Kidney capillary endothelial cell (primary cell): ENCODE measurements around the gene BCR.

Source experiments
- DNase-seq: peaks from one replicate; pipeline ENCODE4 v3.0.0-alpha.2; 2018; ENCODE audit warnings: low spot score

BCR gene

GRCh38 chr22:23200898-23201297 is 20.6 kb downstream of the BCR start:
- DNase-seq = no peak

GRCh38 chr22:23202812-23203451 is 22.6 kb downstream of the BCR start:
- no peak for DNase-seq

DNA sequence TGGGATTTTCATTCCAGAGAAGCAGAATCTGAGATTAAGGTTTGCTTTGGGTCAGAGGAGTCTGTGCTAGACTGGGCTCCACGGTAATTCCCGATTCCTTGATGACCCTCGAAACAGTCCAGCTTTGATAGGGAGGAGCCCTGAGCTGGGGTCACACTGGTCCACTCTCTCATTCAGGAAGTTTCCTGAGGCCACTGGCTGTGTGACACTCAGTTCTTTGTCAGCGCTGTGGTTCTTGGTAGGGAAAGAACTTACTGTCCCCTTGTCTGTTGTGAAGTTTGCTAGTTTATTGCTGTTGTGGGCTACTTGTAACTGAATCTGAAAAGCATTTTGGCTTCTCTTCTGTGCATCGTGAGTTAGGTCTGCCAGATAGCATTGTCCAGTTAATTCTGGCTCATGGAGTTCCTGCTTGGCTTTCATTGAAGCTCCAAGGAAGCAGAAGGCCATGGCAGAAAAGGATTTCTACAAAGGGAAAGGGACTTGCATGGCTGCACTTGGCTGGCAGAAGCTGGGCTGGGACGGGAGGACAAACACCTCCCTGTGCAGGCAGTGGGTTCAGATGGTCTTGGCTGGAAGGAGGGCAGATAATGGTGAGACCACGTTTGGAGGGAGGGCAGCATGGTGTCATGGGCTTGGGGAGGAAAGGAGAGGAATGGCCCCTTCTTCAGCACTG is 23.3 kb downstream of the BCR start:
- DNase-seq = no peak

- no peak for DNase-seq
Observed at GRCh38 chr22:23204125-23204488, 23.8 kb downstream of the BCR start.

DNA sequence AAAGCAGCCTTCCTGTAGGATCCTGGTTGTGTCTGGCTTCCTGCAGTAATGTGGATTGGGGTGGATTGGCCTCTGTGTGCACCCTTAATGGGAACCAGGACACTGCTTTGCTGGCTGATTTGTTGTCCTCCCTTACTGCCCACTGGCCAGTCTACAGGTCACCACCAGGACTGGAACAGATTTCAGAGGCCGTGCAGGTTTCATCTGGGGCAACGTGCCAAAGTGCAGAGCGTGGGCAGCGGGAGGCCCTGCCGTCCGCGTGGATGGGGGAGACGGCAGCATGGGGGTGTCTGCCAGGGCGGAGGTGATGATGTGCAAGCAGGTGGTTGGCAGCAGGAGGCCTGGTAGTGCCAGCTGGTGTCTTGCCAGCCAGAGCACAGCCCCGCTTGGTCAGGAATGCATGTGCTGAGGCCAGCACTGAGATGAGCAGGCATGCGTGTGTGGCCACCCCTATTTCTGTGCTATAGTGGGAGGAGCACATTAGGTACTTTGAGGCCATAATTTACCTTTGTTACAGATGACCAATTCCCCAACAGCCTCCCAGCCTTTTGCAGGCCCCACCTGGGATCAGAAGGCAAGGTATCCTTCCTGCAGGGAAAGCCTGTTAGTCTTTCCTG is 24.3 kb downstream of the BCR start:
- no peak for DNase-seq

GRCh38 chr22:23205339-23206049 is 25.2 kb downstream of the BCR start:
- no peak for DNase-seq

- DNase-seq = no peak
Observed at GRCh38 chr22:23206915-23207314, 26.6 kb downstream of the BCR start.

GRCh38 chr22:23207729-23208393 is 27.6 kb downstream of the BCR start:
- DNase-seq = no peak

GRCh38 chr22:23210428-23211170 is 30.3 kb downstream of the BCR start:
- no peak for DNase-seq

- DNase-seq = no peak
Observed at GRCh38 chr22:23211622-23212021, 31.3 kb downstream of the BCR start.

DNA sequence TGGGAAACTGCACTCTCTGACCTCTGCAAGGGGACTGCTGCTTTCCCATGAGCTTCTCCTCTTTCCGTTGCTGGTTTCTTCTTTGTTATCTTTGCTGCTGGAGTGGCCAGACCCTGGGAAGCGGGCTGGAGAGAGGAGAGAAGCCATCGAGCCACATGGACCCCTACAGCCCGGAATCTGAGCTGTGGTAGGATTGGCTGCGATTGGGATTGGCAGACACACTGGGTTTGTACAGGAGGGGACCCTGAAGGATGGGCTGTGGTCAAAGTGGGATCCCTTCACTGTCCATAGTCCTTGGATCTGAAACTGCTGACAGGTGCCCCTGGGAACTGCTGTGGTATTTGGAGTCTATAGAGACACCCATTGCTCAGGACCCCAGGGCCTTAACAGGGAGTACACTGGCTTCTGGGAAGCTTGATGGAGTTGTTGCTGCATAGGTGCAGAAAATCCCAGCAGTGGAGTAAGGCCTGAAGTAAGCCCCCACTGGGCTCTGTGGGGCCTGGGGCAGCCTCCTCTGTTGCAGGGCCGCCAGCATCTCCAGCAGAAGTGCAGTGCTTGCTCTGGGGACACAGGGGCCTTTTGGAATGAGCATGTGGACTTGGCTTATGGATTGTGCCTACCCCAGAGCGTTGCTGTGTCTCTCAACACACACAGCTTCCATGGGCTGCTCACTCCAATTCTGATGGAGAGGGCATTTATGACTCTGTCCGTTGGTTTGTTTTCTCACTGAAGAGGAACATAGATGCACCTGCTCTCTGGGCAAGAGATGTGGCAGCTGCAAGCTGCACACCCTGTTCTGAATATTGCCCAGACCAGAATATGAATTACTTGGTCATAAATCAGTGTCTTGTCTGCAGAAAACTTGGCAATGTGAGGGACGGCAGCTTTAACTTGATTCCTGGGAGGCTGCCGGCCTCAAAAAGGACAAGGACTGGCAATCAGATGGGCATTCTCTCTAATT is 32.0 kb downstream of the BCR start:
- no peak for DNase-seq

- DNase-seq = no peak
Observed at GRCh38 chr22:23213022-23213555, 32.8 kb downstream of the BCR start.

DNA sequence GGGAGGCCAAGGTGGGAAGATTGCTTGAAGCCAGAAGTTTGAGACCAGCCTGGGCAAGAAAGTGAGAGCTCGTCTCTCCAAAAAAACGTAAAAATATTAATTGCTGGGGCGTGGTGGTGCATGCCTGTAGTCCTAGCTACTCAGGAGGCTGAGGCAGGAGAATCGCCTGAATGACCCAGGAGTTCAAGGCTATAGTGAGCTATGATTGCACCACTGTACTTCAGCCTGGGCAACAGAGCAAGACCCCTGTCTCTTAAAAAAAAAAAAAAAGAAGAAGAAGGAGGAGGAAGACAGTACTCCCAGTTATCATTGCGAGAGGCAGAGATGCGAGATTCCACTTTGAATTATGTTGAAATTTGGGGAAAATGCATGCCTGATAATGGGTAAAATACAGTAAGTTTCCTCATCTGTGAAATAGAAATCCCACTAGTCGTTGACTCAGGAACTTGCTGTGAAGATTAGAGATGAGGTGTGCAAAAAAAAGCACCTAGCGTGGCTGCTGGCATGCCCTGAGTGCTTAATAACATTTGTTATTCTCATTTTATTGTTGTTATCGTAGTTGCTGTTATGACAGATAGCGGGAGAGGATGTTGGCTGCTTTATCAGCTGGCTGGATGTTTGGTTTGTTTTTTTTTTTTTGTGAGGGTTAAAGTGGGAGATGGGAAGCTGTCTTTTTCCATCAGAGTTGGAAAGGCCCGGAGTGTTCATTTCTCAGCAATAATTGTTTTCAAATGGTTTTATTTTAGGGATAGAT is 33.4 kb downstream of the BCR start:
- no peak for DNase-seq

DNA sequence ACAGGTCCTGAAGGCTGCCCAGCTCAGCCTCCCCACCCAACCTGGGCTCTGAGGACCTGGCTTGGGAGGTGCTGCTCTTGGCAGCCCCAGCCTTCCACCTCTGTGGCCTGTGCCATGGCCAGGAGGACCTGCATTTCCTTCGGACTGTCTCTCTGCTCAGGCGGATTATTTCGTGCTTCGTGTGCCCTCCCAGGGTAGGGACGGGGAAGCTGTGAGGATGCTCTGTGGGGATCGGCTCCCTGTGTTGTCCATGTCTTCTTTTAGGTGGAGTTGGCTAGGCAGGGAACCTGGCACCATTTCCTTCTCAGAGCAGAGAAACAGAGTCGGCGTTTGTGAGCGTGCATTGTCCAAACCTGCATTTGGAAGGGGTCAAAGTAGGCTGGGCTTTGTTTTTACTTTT is 34.1 kb downstream of the BCR start:
- DNase-seq = no peak

DNA sequence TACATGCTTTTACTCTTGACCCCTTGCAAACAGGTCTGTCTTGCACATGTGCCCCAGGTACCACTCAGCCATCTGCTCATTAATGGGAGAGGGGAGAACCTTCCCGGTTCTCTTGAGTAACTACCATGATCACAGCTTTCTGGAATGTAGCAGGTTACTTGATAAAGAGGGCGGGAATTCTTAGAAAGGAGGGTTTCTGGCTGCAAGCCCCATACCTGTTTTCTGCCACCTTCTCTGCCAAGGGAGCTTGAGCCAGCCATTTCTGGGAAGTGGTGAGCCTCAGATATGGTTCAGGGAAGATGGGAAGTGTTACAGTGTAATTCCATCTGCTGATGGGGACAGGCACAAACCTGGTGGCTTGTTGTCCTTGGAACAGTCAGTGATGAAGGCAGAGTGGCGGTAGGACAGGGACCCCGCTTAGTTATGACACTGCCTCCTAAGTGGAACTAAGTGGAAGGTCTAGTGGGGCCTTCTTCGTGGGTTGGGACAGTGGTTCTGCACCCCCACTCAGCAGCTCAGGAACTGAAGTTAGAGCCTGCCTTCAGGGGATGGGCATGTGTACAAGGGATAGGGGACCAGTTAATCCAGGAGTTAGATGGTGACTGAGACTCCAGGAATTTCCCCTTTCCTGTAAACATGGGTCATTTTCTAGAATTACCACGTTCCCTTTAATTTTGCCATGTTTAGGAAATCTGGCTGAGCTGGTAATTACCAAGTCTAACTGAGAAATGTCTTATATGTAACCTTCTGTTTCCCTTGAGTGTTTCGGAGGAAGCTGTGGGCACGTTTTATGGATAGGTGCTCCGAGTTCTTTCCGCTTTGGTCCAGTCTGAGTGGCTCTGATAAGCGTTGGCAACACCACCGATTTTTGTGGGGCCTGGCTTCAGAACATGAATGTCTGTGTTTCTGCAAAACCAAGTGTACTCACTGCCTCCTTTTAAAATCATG is 35.3 kb downstream of the BCR start:
- peak; percentile 68 for DNase-seq

DNA sequence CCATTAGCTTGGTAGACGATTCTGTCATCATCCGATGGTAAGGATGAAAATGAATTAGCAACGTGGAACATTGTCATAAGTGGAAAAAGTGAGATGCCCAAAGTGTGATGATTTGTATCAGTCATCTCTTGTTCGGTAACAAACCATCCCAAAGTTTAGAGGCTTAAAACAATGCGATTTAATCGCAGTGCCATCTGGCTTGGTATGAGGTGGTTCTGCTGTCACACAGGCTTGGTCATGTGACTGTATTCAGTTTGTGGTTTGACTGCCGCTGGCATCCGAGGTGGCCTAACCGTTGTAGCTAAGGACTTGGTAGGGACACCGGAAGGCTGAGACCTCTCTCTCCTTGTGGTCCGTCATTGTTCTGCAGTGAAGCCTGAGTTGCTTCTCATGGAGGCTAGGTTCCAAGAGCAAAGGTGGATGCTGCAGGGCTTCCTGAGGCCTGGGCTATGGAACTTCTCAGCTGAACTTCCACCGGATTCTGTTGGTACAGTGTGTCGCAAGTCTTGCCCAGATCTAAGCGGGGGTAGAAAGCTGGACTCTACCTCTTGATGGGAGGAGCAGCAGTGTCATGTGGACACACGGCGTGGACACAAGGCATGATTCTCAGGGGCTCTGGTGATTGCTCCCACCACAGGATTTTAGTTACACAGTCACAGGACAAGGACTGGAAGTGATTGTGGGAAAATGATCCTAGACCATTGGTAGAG is 36.3 kb downstream of the BCR start:
- no peak for DNase-seq

GRCh38 chr22:23217171-23218052 is 37.1 kb downstream of the BCR start:
- DNase-seq = no peak
